SK-N-SH (cell line): Measurements from ENCODE around the gene MAP3K12.
"Not testable (repeated sequence)": the region's sequence is repeated elsewhere in the genome, so short reads cannot be mapped to it uniquely, and the experiment has no call there.

Experiments used
- CTCF ChIP-seq: fragments of 200-600 bp; sonication (generic); IDR thresholded peaks from 2 replicates; pipeline ENCODE4 v1.6.1; 2017; ENCODE audit warnings: antibody characterized with exemption, mild to moderate bottlenecking, moderate library complexity
- FOXJ3 ChIP-seq: sonication (generic); formaldehyde crosslinking; IDR thresholded peaks from 2 replicates; pipeline ENCODE4 v1.5.1; 2020; ENCODE audit warnings: mild to moderate bottlenecking, missing genetic modification reagents
- SIN3A ChIP-seq: IDR thresholded peaks from 2 replicates; pipeline ENCODE4 v1.6.1; 2012; ENCODE audit warnings: low read depth, mild to moderate bottlenecking, low read length, moderate library complexity, borderline replicate concordance
- SMC3 ChIP-seq: IDR thresholded peaks from 2 replicates; pipeline ENCODE4 v1.6.1; 2012; ENCODE audit warnings: low read depth, low read length, improper control_type of control experiment
- TAF1 ChIP-seq: IDR thresholded peaks from 2 replicates; pipeline ENCODE4 v1.6.1; 2012; ENCODE audit warnings: low read depth, mild to moderate bottlenecking, low read length, moderate library complexity, borderline replicate concordance
- TF ChIP-seq, protein P1 (sequence below): IDR thresholded peaks from 2 replicates; pipeline ENCODE4 v1.4.0; 2012; ENCODE audit warnings: low read depth

GRCh38 chr12:53481458-53481857 lies 17.8 kb downstream of the MAP3K12 start:
- not testable (repeated sequence) for TF ChIP-seq FOXJ3 (CRISPR knock-in tag); SIN3A; SMC3; CTCF; TAF1
- TF ChIP-seq, protein P1, sequence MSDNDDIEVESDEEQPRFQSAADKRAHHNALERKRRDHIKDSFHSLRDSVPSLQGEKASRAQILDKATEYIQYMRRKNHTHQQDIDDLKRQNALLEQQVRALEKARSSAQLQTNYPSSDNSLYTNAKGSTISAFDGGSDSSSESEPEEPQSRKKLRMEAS: not testable (repeated sequence)
